ENCODE results near the gene ZNF385C. TPM values are rescaled to one million over a fixed set of nuclear protein-coding genes. Genes with fewer than 3 reads are reported as not detected.
A peak's percentile ranks its signal among the peaks of the same experiment; 100 is the strongest.

ZNF385C gene
- total and polyA plus RNA-seq, 2 of the 13 experiments (the other 11 are each of a cell fraction or from before 2014, with no cell fraction given), result 2.3 to 6.1 TPM

GRCh38 chr17:42050393-42051012, 47.8 kb downstream of the ZNF385C start, which contains the start of gene C17orf113 (continued):
- TF ChIP-seq NCOA5 (CRISPR knock-in tag; IDR thresholded peaks at IDR 0.05), result no peak
- TF ChIP-seq, protein P1, sequence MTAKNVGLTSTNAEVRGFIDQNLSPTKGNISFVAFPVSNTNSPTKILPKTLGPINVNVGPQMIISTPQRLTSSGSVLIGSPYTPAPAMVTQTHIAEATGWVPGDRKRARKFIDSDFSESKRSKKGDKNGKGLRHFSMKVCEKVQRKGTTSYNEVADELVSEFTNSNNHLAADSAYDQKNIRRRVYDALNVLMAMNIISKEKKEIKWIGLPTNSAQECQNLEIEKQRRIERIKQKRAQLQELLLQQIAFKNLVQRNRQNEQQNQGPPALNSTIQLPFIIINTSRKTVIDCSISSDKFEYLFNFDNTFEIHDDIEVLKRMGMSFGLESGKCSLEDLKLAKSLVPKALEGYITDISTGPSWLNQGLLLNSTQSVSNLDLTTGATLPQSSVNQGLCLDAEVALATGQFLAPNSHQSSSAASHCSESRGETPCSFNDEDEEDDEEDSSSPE (CRISPR knock-in tag; IDR thresholded peaks at IDR 0.05), result peak; percentile 43
- 0 out of 2 replicates have a peak, but pooled peaks have one; percentile 12 for TF ChIP-seq ZNF598 (CRISPR knock-in tag; IDR thresholded peaks at IDR 0.05; ENCODE audit: borderline replicate concordance)
- TF ChIP-seq KMT2B (CRISPR knock-in tag; IDR thresholded peaks at IDR 0.05), result no peak
- peak; percentile 64 for TF ChIP-seq MXD4 (CRISPR knock-in tag; IDR thresholded peaks at IDR 0.05)
- TF ChIP-seq ELF3 (CRISPR knock-in tag; IDR thresholded peaks at IDR 0.05), result 0 out of 2 replicates have a peak, but pooled peaks have one; percentile 27
- 0 out of 2 replicates have a peak, but pooled peaks have one; percentile 61 for TF ChIP-seq ZNF430 (CRISPR knock-in tag; IDR thresholded peaks at IDR 0.05)
- no peak for TF ChIP-seq ZNF607 (CRISPR knock-in tag; IDR thresholded peaks at IDR 0.05; ENCODE audit: borderline replicate concordance)
- 0 out of 2 replicates have a peak, but pooled peaks have one; percentile 10 for TF ChIP-seq PPARG (CRISPR knock-in tag; conservative IDR thresholded peaks at IDR 0.05)
- peak; percentile 94 for TF ChIP-seq YY1 (IDR thresholded peaks at IDR 0.05; ENCODE audit: insufficient read depth, insufficient replicate concordance, low read depth, low read length)
- peak; percentile 99 for TF ChIP-seq PATZ1 (CRISPR knock-in tag; IDR thresholded peaks at IDR 0.05)
- TF ChIP-seq CCDC6 (CRISPR knock-in tag; IDR thresholded peaks at IDR 0.05), result 0 out of 2 replicates have a peak, but pooled peaks have one; percentile 21
- TF ChIP-seq, protein P2, sequence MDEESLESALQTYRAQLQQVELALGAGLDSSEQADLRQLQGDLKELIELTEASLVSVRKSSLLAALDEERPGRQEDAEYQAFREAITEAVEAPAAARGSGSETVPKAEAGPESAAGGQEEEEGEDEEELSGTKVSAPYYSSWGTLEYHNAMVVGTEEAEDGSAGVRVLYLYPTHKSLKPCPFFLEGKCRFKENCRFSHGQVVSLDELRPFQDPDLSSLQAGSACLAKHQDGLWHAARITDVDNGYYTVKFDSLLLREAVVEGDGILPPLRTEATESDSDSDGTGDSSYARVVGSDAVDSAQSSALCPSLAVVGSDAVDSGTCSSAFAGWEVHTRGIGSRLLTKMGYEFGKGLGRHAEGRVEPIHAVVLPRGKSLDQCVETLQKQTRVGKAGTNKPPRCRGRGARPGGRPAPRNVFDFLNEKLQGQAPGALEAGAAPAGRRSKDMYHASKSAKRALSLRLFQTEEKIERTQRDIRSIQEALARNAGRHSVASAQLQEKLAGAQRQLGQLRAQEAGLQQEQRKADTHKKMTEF (CRISPR knock-in tag; IDR thresholded peaks at IDR 0.05), result peak; percentile 62; the same call in 1 of the 2 replicates
- TF ChIP-seq ZNF331 (CRISPR knock-in tag; IDR thresholded peaks at IDR 0.05), result peak; percentile 53
- TF ChIP-seq ZFP37 (CRISPR knock-in tag; IDR thresholded peaks at IDR 0.05; ENCODE audit: borderline replicate concordance), result no peak
- no peak for TF ChIP-seq FOSL1 (CRISPR knock-in tag; IDR thresholded peaks at IDR 0.05; ENCODE audit: borderline replicate concordance)
- TF ChIP-seq MAFG (CRISPR knock-in tag; IDR thresholded peaks at IDR 0.05), result no peak
- peak; percentile 65 for TF ChIP-seq STAG1 (CRISPR knock-in tag; IDR thresholded peaks at IDR 0.05)
- peak; percentile 95 for TF ChIP-seq ZNF777 (CRISPR knock-in tag; IDR thresholded peaks at IDR 0.05)
- TF ChIP-seq TAF1 (CRISPR knock-in tag; IDR thresholded peaks at IDR 0.05), result peak; percentile 76
- TF ChIP-seq ZMYM4 (CRISPR knock-in tag; IDR thresholded peaks at IDR 0.05), result peak; percentile 67; the same call in 1 of the 2 replicates
- 0 out of 2 replicates have a peak, but pooled peaks have one; percentile 30 for TF ChIP-seq ZFP41 (CRISPR knock-in tag; IDR thresholded peaks at IDR 0.05; ENCODE audit: borderline replicate concordance)
- peak; percentile 42 for TF ChIP-seq HNRNPLL (IDR thresholded peaks at IDR 0.05; ENCODE audit: low read depth, low read length, poor library complexity, severe bottlenecking)
- TF ChIP-seq MEIS2 (CRISPR knock-in tag; IDR thresholded peaks at IDR 0.05), result peak; percentile 66; the same call in 1 of the 2 replicates
- TF ChIP-seq ZNF768 (CRISPR knock-in tag; IDR thresholded peaks at IDR 0.05), result peak; percentile 63; the same call in 1 of the 2 replicates
- TF ChIP-seq ZNF337 (CRISPR knock-in tag; IDR thresholded peaks at IDR 0.05; ENCODE audit: borderline replicate concordance, low read depth), result 0 out of 2 replicates have a peak, but pooled peaks have one; percentile 24
- peak; percentile 76; the same call in 1 of the 2 replicates for TF ChIP-seq ZNF616 (CRISPR knock-in tag; IDR thresholded peaks at IDR 0.05; ENCODE audit: low read depth)
- TF ChIP-seq MLLT10 (CRISPR knock-in tag; IDR thresholded peaks at IDR 0.05), result no peak
